Pancreas (tissue), 10 donors: ENCODE data around the gene TRMT1. TPM values are rescaled to one million over a fixed set of nuclear protein-coding genes. Genes with fewer than 3 reads are reported as not detected.

Experiments used
- ATAC-seq, 4 donors: fragments of 200-7000 bp; cut with Tn5 transposase; one replicate each; pipeline versions ENCODE4 v1.8.0 to v1.9.1; 2020; ENCODE audit warnings: mild to moderate bottlenecking in 4 of 4, moderate library complexity in 4 of 4
- DNase-seq, 6 donors: peaks; one replicate each; pipeline ENCODE4 v3.0.0-alpha.2; 2020
- FAIRE-seq: peaks from 2 replicates; lab custom pipeline; 2012; peaks lifted over from hg19 to GRCh38; lab: Jason Lieb, UNC
- H3K27ac ChIP-seq, 4 donors: fragments of 200-600 bp; sonication (generic); 1 replicate in 3 of 4; 2 replicates in 1 of 4; pipeline versions ENCODE4 v1.5.0 to v1.8.0; 2020
- H3K27me3 ChIP-seq, 4 donors: fragments of 200-600 bp; one replicate each; pipeline ENCODE4 v1.8.0; 2021
- H3K36me3 ChIP-seq, 3 donors: fragments of 200-600 bp; sonication (generic) in 1 of 3; one replicate each; pipeline versions ENCODE4 v1.5.0 to v1.8.0; 2020 to 2021
- H3K4me1 ChIP-seq, 3 donors: fragments of 200-600 bp; one replicate each; pipeline ENCODE4 v1.8.0; 2021
- H3K4me3 ChIP-seq, 4 donors: fragments of 200-600 bp; sonication (generic) in 2 of 4; one replicate each; pipeline versions ENCODE4 v1.5.0 to v1.8.0; 2020 to 2021
- H3K9me3 ChIP-seq, 4 donors: fragments of 200-600 bp; one replicate each; pipeline ENCODE4 v1.8.0; 2021
- CTCF ChIP-seq, 4 donors: fragments of 200-600 bp; sonication (generic) in 3 of 4; IDR thresholded peaks; one replicate each; pipeline versions ENCODE4 v1.5.0 to v1.8.0; 2021; ENCODE audit warnings: antibody characterized with exemption in 4 of 4
- WGBS, 2 donors: extraction: QIAGEN DNeasy Blood & Tissue Kit; methylation state at CpG; one replicate each; pipeline ENCODE4 v1.1.7; 2013; 5-methylcytosine and 5-hydroxymethylcytosine counted together
- intact Hi-C, 3 donors: fragments of 100-400 bp; cut with DNase I; formaldehyde crosslinking; loops; one replicate each; pipeline versions ENCODE4 v1.11.1 to v1.14.2; 2022
- polyA plus RNA-seq, 2 donors: library from polyadenylated mRNA; stranded (reverse); fragments of 200-250 nt; gene quantifications; one replicate each; pipeline ENCODE4 v1.2.3, GENCODE V29; 2013
- total RNA-seq, 6 donors: library from RNA; stranded (reverse); fragmentation: NEBNext Ultra II Directional in 4 of 6; extraction: Animal tissue kit (Norgen Biotek cat#: 25700) in 4 of 6; gene quantifications; one replicate each; pipeline versions ENCODE4 v1.2.1 to v1.2.4, GENCODE V29; 2021 to 2023
- donor health status: healthy with polysubstance abuse.
- donor health status: DM: no; HTN: no; CAD: no; lungs with moderate emphysema.
- donor health status: DM: no; HTN: no; CAD: no.
- donor health status: control.
- donor health status: control.
- donor health status: Bipolar disorder and iron deficiency.
- donor health status: DM: yes; HTN: yes; CAD: no.
- donor health status: DM: no; HTN: no; CAD: no.
- donor health status: DM: no; HTN: no; CAD: no.
- donor health status: DM: yes; HTN: yes; CAD: no.

The TRMT1 gene
- total and polyA plus RNA-seq, 8 donors, result 12.7 to 108 (median 22.1) TPM

GRCh38 chr19:13078897-13079541 is 37.5 kb downstream of the TRMT1 start:
- Histone ChIP-seq H3K9me3 (no peaks in the 10 kb centered on the region), H3K27me3 (no peaks in the 10 kb centered on the region), H3K27ac (peak overlapping the region in 1 of 4 donors; percentile 5), H3K4me3 (no peak overlapping the region), H3K36me3 (peaks cover 0 to 1% (median 0%) of the 10 kb centered on the region in 3 donors), H3K4me1 (peaks cover 0 to 3% (median 0%) of the 10 kb centered on the region in 3 donors)
- ATAC-seq (peak in 2 of 4 donors; percentile 5 to 14), DNase-seq (no peak), FAIRE-seq (no peak)
- 81 to 86% methylated on average over 12 of the region's 12 CpGs for WGBS, 2 donors
- TF ChIP-seq CTCF (IDR thresholded peaks at IDR 0.05), result no peak
- intact Hi-C loops, result no loop called here

GRCh38 chr19:13078381-13078780 is 38.2 kb downstream of the TRMT1 start:
- H3K27me3 ChIP-seq, result no peaks in the 10 kb centered on the region
- FAIRE-seq (no peak), ATAC-seq (no peak), DNase-seq (no peak)
- peaks cover 0 to 7% (median 0%) of the 10 kb centered on the region in 3 donors for H3K36me3 ChIP-seq
- intact Hi-C loops, result no loop called here
- no peak overlapping the region for H3K4me3 ChIP-seq
- WGBS, 2 donors, result 89% methylated on average over 10 of the region's 10 CpGs
- peaks cover 0 to 3% (median 0%) of the 10 kb centered on the region in 3 donors for H3K4me1 ChIP-seq
- TF ChIP-seq CTCF (IDR thresholded peaks at IDR 0.05), result no peak
- no peak overlapping the region for H3K27ac ChIP-seq
- H3K9me3 ChIP-seq, result no peaks in the 10 kb centered on the region

- peaks cover 0 to 7% (median 0%) of the 10 kb centered on the region in 3 donors for H3K36me3 ChIP-seq
Measured at GRCh38 chr19:13077240-13077639, 39.3 kb downstream of the TRMT1 start.

GRCh38 chr19:13076787-13077186 is 39.8 kb downstream of the TRMT1 start:
- no peak for DNase-seq
- no peak for ATAC-seq

More at GRCh38 chr19:13077240-13077639, 39.3 kb downstream of the TRMT1 start:
- no peak for DNase-seq
- Histone ChIP-seq H3K4me1 (peaks cover 0 to 3% (median 0%) of the 10 kb centered on the region in 3 donors), H3K27me3 (no peaks in the 10 kb centered on the region), H3K27ac (no peak overlapping the region), H3K4me3 (no peak overlapping the region), H3K9me3 (no peaks in the 10 kb centered on the region)
- 70 to 77% methylated on average over 11 of the region's 11 CpGs for WGBS, 2 donors
- TF ChIP-seq CTCF (IDR thresholded peaks at IDR 0.05), result no peak
- ATAC-seq, result no peak
- intact Hi-C loops, result no loop called here
- no peak for FAIRE-seq

More at GRCh38 chr19:13076787-13077186, 39.8 kb downstream of the TRMT1 start:
- Histone ChIP-seq H3K9me3 (no peaks in the 10 kb centered on the region), H3K27me3 (no peaks in the 10 kb centered on the region), H3K36me3 (peaks cover 0 to 7% (median 0%) of the 10 kb centered on the region in 3 donors), H3K4me3 (no peak overlapping the region), H3K27ac (no peak overlapping the region), H3K4me1 (peaks cover 0 to 3% (median 0%) of the 10 kb centered on the region in 3 donors)
- intact Hi-C loops, result no loop called here
- FAIRE-seq, result no peak
- WGBS, 2 donors, result 78 to 85% methylated on average over 6 of the region's 6 CpGs
- TF ChIP-seq CTCF (IDR thresholded peaks at IDR 0.05), result no peak
